Superior temporal gyrus (tissue), 1 donor: ENCODE measurements around the gene CLPTM1L.
"Not testable (repeated sequence)": the region's sequence is repeated elsewhere in the genome, so short reads cannot be mapped to it uniquely, and the experiment has no call there.

Experiments used
- DNase-seq: peaks from one replicate; pipeline ENCODE4 v3.0.0-alpha.2; 2016; ENCODE audit errors: extremely low spot score

The CLPTM1L gene

DNA sequence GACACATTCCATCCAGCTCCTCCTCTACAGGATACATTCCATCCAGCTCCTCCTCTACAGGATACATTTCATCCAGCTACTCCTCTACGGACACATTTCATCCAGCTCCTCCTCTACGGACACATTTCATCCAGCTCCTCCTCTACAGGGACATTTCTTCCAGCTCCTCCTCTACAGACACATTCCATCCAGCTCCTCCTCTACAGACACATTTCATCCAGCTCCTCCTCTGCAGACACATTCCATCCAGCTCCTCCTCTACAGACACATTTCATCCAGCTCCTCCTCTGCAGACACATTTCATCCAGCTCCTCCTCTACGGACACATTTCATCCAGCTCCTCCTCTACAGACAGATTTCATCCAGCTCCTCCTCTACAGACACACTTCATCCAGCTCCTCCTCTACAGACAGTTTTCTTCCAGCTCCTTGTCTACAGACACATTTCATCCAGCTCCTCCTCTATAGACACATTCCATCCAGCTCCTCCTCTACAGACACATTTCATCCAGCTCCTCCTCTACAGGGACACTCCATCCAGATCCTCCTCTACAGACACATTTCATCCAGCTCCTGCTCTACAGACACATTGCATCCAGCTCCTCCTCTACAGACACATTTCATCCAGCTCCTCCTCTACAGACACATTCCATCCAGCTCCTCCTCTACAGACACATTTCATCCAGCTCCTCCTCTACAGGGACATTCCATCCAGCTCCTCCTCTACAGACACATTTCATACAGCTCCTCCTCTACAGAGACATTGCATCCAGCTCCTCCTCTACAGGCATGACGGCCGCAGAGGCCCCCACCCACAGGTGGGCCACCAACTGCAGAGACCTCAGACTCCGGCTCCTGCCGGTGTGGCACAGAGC is 16.4 kb downstream of the CLPTM1L start:
- not testable (repeated sequence) for DNase-seq

DNA sequence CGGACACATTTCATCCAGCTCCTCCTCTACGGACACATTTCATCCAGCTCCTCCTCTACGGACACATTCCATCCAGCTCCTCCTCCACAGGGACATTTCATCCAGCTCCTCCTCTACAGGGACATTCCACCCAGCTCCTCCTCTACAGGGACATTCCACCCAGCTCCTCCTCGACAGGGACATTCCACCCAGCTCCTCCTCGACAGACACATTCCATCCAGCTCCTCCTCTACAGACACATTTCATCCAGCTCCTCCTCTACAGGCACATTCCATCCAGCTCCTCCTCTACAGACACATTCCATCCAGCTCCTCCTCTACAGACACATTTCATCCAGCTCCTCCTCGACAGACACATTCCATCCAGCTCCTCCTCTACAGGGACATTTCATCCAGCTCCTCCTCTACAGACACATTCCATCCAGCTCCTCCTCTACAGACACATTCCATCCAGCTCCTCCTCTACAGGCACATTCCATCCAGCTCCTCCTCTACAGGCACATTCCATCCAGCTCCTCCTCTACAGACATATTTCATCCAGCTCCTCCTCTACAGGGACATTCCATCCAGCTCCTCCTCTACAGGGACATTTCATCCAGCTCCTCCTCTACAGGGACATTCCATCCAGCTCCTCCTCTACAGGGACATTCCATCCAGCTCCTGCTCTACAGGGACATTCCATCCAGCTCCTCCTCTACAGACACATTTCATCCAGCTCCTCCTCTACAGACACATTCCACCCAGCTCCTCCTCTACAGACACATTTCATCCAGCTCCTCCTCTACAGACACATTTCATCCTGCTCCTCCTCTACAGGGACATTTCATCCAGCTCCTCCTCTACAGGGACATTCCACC is 17.8 kb downstream of the CLPTM1L start:
- DNase-seq = not testable (repeated sequence)

DNA sequence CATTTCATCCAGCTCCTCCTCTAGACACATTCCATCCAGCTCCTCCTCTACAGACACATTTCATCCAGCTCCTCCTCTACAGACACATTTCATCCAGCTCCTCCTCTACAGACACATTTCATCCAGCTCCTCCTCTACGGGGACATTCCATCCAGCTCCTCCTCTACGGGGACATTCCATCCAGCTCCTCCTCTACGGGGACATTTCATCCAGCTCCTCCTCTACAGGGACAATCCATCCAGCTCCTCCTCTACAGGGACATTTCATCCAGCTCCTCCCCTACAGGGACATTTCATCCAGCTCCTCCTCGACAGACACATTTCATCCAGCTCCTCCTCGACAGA is 18.4 kb downstream of the CLPTM1L start:
- DNase-seq = not testable (repeated sequence)

DNA sequence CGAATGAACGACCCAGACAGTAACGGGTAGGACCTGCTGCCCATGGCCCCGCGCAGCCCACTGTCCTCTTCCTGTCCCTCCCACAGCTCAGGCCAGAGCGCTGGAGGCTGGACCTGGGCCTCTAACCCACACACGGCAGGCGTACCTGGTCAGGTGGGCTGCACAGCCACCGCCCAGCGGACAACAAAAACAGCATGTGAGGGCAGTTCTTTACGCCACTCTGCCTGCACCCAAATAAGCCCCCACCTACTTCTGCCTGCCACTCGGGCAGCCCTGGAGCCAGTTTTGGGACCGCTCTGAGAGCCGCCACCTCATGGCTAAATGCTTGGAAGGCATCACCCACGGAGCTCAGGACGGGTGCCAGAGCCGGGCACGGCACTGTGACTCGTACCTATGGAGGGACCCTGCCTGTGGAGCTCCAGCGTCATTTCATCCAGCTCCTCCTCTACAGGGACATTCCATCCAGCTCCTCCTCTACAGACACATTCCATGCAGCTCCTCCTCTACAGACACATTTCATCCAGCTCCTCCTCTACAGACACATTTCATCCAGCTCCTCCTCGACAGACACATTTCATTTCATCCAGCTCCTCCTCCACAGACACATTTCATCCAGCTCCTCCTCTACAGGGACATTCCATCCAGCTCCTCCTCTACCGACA is 18.9 kb downstream of the CLPTM1L start:
- DNase-seq = no peak

DNA sequence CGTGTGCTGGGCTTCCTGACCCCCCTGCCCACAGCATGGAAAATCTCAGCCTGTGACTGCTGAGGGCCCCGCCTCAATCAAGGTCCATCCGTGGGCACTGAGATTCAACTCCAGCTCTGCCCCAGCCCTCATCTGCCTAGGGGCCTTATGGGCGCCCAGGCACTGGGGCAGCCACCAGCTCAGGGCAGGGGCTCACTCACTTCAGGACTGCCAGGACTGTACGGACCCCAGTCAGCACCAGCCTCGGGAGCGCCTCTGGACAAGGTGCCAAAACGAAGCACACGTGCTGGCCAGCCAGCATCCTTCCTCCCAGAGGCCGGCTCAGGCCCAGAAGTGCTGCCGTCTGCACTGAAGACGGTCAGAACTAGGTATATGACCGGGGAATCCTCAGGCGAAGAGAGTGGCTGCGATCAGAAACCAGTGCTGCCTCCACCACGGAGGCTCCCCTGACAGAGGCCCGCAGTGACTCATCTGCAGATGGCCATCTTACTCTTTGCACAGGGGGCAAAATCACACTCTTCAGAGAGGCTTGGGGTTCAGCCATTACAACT is 19.6 kb downstream of the CLPTM1L start:
- DNase-seq = no peak

DNA sequence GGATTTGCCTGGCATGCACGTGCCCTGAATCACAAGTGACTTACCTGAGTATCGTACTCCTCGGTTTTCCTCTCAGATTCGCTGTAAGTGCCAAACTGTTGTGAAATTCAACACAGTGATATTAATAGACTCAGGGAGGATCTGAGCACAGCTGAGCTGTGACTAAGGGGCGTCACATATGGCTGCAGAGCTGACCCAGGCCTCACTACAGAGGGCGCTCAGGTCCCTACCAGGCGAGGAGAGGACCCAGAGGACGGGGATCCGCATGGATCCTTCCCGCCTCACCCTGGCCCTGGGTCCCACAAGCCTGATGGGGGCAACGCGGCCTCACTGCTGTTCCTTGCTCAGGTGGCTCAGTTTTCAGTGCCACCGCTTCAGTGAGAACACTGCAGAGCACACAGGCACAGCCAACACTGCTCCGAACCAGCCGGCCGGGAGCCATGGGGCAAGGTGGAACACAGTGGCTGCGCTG is 20.1 kb downstream of the CLPTM1L start:
- DNase-seq = no peak

DNA sequence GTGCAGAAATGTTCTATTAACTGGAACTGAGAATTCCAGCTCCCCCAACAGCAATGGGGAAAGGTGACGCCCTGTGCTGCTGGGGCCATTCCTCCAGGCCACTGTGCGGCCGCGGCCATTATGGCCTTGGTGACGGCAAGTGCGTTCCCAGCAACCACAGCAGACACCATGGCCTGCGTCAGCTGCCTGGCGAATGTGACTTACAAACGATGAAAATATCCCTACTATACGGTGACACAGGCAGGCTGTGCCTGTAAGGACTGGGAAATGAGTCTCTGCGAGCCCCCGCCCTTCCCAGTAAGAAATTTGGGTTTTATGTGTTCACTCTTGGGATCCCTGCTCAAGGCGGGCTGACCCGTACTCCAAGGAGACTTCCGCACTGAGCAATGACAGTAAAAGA is 20.6 kb downstream of the CLPTM1L start:
- no peak for DNase-seq

DNA sequence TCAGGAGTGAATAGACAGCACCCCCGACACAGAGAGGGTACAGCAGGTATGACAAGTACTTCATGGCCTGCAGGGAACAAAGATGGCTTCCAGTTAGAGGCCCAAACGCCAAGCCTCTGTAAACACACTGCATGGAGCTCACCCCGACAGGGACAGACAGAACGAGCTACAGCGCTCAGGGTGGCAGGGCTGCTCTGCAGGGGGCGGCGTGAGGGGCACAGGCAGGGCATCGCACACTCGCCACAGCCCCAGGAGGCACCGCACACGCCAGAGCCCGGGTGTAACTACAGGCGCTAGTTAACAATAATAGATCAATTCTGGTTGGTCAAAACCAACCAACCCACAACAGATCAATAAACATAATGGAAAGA is 21.1 kb downstream of the CLPTM1L start:
- no peak for DNase-seq

DNA sequence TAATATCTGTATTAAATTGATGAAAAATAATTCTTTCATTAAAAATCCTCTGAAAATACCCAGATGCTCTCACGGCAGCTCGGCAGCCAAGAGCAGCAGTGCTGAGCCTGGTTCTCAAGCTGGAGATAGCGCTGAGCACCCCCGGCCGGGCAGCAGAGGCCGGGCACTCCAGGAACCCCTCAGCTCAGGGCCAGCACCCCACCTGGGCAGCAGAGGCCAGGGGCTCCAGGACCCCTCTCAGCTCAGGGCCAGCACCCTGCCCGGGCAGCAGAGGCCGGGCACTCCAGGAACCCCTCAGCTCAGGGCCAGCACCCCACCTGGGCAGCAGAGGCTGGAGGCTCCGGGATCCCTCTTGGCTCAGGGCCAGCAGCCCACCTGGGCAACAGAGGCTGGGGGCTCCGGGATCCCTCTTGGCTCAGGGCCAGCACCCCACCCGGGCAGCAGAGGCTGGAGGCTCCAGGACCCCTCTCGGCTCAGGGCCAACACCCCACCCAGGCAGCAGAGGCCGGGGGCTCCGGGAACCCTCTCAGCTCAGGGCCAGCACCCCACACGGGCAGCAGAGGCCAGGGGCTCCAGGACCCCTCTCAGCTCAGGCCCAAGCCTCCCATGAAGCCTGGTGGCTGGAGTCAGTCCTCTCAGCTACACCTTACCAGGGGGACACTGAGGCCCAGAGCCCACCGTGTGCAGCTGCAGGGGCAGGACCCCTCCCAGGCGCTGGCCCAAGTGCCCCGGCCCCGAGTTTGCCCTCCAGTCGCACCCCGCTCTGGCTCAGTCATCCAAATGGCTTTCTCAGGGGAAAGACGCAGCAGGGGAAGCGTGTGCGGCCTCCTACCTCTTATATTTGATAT is 21.7 kb downstream of the CLPTM1L start:
- no peak for DNase-seq

DNA sequence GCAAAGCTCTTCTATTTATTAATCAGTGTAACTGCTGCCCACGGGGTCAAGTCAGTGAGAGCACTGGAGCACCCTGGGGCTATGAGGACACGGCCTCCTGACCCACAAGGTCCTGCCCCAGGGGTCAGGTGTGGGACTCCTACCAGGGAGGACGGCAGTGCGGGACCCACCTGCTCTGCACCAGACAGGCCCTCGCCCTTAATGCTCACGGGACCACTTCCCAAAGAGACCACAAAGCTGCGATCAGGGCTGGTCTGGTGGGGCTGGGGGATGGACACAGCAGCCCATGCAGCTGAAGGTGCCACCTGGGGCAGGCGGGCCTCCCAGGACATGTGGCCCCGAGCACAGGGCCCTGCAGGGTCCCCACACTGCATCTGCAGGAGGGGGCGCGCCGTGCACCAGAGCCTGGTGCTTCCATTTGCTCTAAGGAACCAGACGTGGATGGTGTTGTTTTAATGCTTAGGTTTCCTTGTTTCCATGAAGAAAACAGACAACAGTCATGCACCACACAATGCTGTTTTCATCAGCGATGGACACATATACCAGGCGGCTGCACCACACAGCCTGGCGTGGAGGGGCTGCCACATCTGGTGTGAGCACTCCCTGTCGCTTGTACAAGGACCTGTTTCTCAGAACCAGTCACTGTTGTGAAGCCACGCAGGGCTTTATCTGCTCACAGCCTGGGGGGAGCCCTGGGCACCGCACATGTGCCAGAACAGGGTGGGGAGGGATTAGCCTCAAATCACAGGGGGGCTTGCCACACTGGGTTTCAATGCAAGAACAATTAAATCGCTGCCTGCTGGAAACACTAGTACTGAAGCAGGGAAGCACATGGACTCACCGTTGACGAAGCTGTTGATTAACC is 22.6 kb downstream of the CLPTM1L start:
- DNase-seq = no peak

DNA sequence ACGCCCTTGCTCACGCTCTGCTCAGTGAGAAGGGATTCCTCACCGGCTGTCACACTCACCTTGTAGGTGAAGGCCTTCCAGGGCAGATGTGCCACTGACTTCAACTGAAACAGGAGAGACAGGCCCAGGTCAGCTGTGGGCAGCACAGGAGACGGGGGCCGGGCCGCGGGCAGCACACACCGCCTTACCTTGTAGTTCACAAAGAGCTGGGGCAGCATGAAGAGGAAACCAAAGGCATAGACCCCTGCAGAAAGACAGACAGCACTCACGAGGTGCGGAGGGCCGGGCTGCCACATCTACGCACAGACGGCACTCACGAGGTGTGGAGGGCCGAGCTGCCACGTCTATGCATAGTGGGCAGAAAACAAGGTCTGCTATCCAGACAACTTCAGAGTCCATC is 23.3 kb downstream of the CLPTM1L start:
- no peak for DNase-seq

DNA sequence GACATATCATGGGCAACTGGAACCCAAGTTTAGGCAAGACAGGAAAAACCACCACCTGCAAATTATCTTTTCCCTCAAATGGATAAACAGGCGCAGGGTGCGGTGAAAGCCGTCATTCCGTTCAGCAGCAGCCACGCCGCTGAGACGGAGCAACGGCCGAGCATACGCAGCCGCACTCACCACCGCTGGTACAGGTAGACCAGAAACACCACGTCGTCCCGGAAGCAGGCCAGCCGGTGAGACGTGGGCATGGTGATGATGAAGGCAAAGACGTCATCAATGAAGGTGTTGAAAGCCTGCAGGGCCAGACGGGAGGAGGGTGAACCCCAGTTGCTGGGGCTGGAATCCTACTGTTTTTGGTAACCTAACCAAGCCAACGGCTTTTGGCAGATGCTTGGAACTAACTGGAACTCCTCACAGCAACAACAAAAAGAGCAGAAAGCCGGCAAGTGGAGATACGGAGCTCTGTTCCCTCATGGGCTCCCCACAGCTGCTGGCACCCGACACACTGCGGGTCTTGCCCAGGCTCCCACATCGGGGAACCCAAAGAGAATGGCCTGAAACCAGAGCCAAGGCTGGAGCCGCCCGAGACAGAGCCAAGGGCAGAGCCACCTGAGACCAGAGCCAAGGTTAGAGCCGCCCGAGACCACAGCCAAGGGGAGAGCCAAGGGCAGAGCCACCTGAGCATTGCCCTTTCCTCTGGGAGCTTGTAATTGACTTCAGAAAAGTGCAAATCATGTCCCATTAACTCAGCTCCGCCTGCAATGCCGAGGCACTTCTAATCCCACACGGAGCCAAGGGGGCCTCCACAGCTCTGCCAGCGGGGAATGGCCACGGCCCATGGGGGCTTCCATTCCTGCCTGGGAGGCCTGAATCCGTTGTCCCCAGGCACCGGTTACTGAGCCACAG is 24.2 kb downstream of the CLPTM1L start:
- no peak for DNase-seq

DNA sequence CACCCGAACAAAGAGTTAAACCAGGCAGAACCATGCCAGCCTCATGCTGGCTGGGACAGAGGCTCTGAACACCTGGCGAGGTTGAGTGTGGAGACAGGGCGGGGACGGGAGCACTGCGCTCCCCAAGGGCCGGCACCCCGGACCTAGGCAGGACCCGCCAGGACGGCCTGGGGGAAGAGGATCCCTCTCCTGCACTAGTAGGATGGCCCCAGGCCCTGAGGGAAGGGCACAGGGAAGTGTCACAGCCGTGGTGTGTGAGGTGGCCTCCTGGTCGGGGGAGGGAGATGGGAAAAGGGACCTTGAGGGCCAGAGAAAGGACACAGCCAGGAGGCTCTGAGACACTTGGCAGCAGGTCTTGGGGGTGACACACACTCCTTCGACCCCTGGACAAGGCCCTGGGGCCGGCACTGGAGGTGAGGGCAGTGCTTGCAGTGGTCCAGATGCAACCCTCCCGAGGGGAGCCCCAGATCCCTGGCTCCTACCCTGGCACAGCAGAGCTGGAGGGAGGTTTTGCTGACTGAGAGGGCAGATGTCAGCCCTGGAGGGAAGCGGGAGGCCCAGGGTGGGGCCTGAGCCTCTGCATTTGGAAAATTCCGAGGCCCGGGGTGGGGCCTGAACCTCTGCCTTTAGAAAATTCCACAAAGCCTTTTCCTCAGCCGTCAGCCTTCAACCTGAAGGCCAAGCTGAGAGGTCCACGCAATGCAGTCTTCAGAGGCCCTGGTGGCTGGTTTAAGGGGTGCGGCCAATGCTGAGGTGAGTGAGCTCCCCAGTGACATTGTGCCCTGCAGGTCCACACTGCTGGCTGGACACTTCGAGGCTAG is 25.3 kb downstream of the CLPTM1L start:
- no peak for DNase-seq

DNA sequence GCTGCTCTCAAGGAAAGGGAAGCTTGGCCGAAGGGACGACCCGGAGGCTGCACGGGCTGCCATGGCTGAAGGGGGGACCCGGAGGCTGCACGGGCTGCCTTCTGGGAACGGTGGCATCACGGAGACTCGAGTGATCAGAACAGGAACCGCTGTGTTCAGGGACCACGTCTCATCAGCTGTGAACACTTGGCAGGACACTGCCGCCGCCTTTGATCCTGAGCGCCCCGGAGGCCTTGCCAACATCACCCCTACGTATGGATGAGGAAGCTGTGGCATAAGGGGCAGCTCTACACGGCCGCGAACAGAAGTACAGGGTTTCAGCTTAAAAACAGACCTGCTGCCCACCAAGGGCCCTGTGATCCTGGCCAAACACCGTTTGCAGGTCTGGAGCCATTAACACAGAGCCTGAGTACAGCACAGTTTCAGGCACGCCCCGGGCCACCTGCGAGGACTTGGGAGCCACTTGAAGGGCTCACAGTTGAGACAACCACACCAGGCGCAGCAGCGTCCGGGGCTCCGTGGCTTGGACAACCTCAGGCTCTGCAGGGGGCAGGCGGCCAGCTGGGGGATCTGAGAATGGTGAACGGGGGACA is 26.1 kb downstream of the CLPTM1L start:
- DNase-seq = no peak

DNA sequence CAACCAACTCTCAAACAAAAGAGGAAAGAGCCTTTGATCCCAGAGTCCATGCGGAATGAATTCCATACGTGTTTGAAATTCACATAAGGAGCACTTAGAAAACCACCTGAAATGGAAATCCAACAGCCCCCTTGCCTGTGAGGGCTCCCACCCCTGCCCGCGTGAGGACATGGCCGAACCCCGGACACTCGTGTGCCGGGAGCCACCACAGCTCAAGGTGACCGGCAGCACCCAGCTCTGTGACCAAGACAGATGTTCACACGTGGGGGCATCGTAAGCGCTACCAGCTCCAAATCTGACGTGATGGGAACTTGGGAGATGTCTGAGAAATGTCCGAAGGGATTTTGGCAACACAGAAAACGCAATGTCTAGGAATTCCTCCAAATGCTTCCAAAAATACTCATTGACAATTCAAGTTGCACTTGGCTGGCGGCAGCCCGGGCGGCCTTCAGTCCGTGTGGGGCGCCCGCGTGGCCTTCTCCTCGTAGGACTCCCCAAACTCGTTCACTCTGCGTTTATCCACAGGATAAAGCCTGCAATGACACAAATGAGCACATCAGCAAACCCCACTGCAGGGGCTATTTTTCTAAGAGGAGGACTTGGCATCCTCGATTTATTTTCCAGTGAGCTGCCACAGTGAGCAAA is 26.9 kb downstream of the CLPTM1L start:
- DNase-seq = no peak

DNA sequence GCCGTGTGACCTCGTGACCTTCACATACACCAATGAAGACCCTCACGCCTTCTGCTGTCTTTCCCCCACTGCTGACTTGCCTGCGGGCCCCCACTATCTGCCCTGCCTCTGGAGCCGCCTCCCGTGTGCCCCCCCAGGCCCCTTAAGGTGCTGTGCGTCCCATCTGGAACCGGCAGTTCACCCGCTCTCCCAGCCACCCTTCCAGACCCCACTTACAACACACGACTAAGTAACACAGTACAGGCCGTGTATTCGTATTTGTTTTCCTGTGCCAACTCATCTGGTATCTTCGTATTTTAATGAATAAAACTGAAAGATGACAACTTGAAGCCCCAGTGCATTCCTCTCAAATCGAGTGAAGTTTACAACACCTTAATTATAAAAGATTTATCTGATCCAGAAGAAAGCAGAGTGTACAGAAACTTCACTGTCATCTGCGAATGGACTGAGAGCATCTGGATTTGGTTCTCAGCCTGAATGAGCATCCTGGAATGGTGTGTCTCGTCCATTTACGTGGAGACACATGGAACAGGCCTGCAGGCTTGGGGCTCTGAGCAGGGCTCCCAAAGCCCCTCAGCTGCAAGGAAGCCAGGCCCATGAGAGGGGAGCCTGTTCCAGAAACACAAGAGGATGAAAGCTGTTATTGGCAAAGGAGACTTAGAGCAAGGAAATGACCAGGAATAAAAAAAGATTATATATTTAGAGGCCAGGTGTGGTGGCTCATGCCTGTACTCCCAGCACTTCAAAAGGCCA is 28.1 kb downstream of the CLPTM1L start:
- DNase-seq = no peak
